Raji (cell line): Measurements from ENCODE around the gene GPRIN1.

Source experiments
- POLR2A ChIP-seq: IDR thresholded peaks from 2 replicates; pipeline ENCODE4 v1.6.1; 2011; ENCODE audit warnings: low read depth, low read length, control low read depth; ENCODE audit not compliant: insufficient read depth

Gene GPRIN1

GRCh38 chr5:176553260-176554085, 56.5 kb downstream of the GPRIN1 start:
- no peak for TF ChIP-seq POLR2A

DNA sequence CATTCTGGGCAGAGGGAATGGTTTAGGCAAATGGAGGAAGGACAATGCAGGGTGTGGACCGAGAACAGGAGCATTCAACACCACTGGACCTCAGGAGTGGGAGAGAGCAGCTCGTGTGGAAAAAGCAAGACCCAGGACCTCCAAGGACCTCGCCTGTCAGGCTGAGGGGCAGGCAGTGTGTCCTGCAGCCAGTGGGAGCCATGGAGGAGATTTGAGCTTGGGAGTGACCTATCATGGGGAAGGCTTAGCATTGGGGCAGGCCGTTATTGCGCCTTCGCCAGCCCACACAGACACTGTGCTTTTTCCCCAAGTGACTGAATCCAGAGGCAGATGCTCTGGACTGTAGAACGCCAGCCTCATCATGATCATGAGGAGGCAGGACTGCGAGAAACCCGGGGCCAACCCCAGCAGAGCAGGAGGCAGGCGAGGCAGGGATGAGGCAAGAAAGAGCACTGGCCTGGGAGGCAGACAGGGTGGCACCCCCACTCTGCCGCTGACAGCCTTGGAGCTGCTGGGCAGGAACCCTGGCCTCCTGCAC, 57.6 kb downstream of the GPRIN1 start:
- TF ChIP-seq POLR2A, result no peak

DNA sequence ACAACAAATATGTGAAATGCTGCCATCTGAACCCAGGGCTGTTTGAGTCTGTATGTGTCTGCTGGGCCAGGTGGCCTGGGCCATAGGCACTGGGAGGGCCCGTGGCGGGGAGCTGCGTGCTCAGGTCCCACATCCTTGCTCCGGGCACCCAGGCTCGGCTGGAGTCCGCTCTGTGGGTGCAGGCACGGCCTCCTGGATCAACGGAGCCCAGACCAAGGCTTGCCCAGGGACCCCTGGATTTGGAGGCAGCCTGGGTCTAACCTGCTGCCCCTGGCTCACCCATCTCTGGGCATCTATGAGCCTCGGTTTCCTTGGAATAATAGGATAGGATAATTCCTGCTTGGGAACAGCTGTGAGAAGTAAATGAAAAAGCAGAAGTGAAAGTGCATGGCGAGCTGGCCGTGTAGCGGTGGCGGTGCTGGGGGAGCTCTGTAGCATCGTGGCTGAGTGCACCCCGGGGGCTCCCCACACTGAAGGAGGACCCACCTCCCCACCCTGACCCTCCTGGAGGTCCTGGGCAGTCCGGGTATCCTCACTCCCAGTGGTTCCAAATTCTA, 59.6 kb downstream of the GPRIN1 start:
- no peak for TF ChIP-seq POLR2A

GRCh38 chr5:176549871-176550270, 60.1 kb downstream of the GPRIN1 start:
- no peak for TF ChIP-seq POLR2A

GRCh38 chr5:176548967-176549444, 61.0 kb downstream of the GPRIN1 start, which contains the start of gene CDHR2:
TSS of gene CDHR2 (plus strand) at chr5:176549342. CDS start at chr5:176565353, 16,011 bp downstream.
- TF ChIP-seq POLR2A, result no peak

DNA sequence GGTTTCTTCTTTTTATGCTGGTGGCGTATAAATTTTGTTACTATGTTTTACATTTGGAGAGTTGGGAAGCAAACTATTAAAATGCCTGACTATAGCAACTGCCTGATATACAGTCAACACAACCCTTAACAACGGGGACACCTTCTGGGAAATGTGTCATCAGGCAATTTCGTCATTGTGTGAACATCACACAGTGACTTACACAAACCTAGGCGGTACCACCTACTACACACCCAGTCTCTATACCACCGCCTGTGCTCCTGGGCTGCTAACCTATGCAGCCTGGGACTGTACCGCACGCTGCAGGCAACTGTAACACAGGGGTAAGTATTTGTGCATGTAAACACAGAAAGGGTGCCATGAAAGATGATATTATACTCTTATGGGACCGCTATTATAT, 62.2 kb downstream of the GPRIN1 start:
- TF ChIP-seq POLR2A, result 0 out of 2 replicates have a peak, but pooled peaks have one; percentile 7
